Omental fat pad (tissue), 4 donors: ENCODE data around the gene CNGB1. TPM values are rescaled to one million over a fixed set of nuclear protein-coding genes. Genes with fewer than 3 reads are reported as not detected.
A peak's percentile ranks its signal among the peaks of the same experiment; 100 is the strongest.

Experiments used
- ATAC-seq: fragments of 150-250 bp; one replicate; pipeline ENCODE4 v1.9.1; 2016; ENCODE audit warnings: mild to moderate bottlenecking, moderate library complexity; ENCODE audit not compliant: low FRiP score
- DNase-seq: peaks from one replicate; pipeline ENCODE4 v3.0.0-alpha.2; 2019; ENCODE audit warnings: low spot score
- CTCF ChIP-seq, 3 donors: fragments of 450-650 bp; IDR thresholded peaks; one replicate each; pipeline ENCODE4 v1.5.1; 2016 to 2017; ENCODE audit warnings: antibody characterized with exemption in 3 of 3, mild to moderate bottlenecking in 3 of 3, moderate library complexity in 2 of 3
- total RNA-seq, 4 donors: library from RNA; depleted of rRNA; stranded (reverse); fragments of >200 nt; gene quantifications; one replicate each; pipeline ENCODE4 v1.1.0, GENCODE V29; 2016

CNGB1 gene
- total RNA-seq, 4 donors from 2014 or later: not detected

GRCh38 chr16:57893559-57894389, 77.2 kb downstream of the CNGB1 start:
- DNase-seq (no peak), ATAC-seq (peak; percentile 69)
- TF ChIP-seq CTCF (IDR thresholded peaks at IDR 0.05): no peak

- no peak for TF ChIP-seq CTCF (IDR thresholded peaks at IDR 0.05)
- DNase-seq: no peak
- ATAC-seq: no peak
Observed at GRCh38 chr16:57893217-57893558, 77.7 kb downstream of the CNGB1 start.

GRCh38 chr16:57892447-57893096, 78.4 kb downstream of the CNGB1 start:
- ATAC-seq: no peak
- DNase-seq: no peak
- TF ChIP-seq CTCF (IDR thresholded peaks at IDR 0.05): no peak

- no peak for ATAC-seq
- no peak for TF ChIP-seq CTCF (IDR thresholded peaks at IDR 0.05)
- no peak for DNase-seq
Observed at GRCh38 chr16:57892041-57892440, 78.9 kb downstream of the CNGB1 start.

- no peak for TF ChIP-seq CTCF (IDR thresholded peaks at IDR 0.05)
- ATAC-seq (no peak), DNase-seq (no peak)
Observed at GRCh38 chr16:57890752-57891111, 80.2 kb downstream of the CNGB1 start.

- ATAC-seq: peak; percentile 29
Observed at GRCh38 chr16:57889960-57890751, 80.8 kb downstream of the CNGB1 start.

More at GRCh38 chr16:57889960-57890751, 80.8 kb downstream of the CNGB1 start:
- no peak for TF ChIP-seq CTCF (IDR thresholded peaks at IDR 0.05)
- DNase-seq: peak; percentile 21
